NCI-H2196 treated with DMSO at 0.1 percent for 48 hours (cell line): ENCODE measurements around the gene SNRPA.
A peak's percentile ranks its signal among the peaks of the same experiment; 100 is the strongest.
"Not testable (repeated sequence)": the region's sequence is repeated elsewhere in the genome, so short reads cannot be mapped to it uniquely, and the experiment has no call there.

Experiments used
- DNase-seq: peaks from one replicate; lab custom pipeline; 2025; ENCODE audit not compliant: unreplicated experiment; lab: John Stamatoyannopoulos, UW

Gene SNRPA

GRCh38 chr19:40800339-40800996, 49.5 kb downstream of the SNRPA start:
- no peak for DNase-seq

GRCh38 chr19:40800997-40801377, 50.0 kb downstream of the SNRPA start:
- no peak for DNase-seq

GRCh38 chr19:40801426-40802299, 50.7 kb downstream of the SNRPA start:
- no peak for DNase-seq

- DNase-seq: no peak
Measured at GRCh38 chr19:40802300-40803169, 51.5 kb downstream of the SNRPA start.

- no peak for DNase-seq
Measured at GRCh38 chr19:40803170-40803856, 52.3 kb downstream of the SNRPA start.

- peak; percentile 19 for DNase-seq
Measured at GRCh38 chr19:40803857-40804782, 53.1 kb downstream of the SNRPA start.

- DNase-seq: no peak
Measured at GRCh38 chr19:40804783-40805242, 53.8 kb downstream of the SNRPA start.

GRCh38 chr19:40805258-40805868, 54.4 kb downstream of the SNRPA start:
- no peak for DNase-seq

GRCh38 chr19:40806423-40807146, 55.6 kb downstream of the SNRPA start:
- no peak for DNase-seq

- DNase-seq: no peak
Measured at GRCh38 chr19:40807147-40808020, 56.4 kb downstream of the SNRPA start.

GRCh38 chr19:40808021-40808325, 57.0 kb downstream of the SNRPA start:
- DNase-seq: no peak

- DNase-seq: no peak
Measured at GRCh38 chr19:40808497-40808896, 57.5 kb downstream of the SNRPA start.

GRCh38 chr19:40809358-40810086, 58.5 kb downstream of the SNRPA start:
- no peak for DNase-seq

- DNase-seq: no peak
Measured at GRCh38 chr19:40810160-40810559, 59.2 kb downstream of the SNRPA start.

GRCh38 chr19:40810649-40811408, 59.8 kb downstream of the SNRPA start:
- not testable (repeated sequence) for DNase-seq
